ENCODE measurements around the gene ENG.

DNA sequence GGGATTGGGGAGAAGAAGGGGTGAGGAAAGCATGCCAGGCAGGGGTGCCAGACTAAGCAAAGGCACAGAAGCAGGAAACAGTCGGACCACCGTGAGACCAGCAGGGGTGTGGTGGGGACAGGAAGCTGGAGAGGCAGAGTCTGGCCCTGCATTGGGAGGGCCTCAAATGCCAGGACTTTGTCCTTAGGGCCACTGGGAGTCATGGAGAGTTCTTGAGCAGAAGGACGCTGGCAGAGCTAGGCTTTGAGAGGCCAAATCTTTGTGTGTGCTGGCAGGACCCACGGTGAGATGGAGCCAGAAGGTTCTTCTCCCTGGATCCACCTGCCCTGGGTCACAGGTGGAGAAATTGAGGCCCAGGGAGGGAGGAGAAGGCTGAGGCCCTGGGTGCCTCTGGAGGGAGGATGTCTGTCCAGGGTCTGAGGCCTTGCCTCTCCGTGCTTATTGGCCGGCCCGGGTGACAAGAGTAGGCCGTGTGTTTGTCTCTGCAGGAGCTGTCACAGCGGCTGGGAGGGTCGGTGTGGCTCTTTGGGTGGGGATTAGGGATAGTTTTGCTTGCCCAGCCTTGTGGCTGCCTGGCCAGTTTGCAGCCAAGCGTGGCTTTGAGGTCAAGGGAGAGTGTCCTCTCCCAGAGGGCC is 1.8 kb upstream of the ENG start:
- TF ChIP-seq POLR2A (IDR thresholded peaks at IDR 0.05) = no peak
- TF ChIP-seq, protein P1, sequence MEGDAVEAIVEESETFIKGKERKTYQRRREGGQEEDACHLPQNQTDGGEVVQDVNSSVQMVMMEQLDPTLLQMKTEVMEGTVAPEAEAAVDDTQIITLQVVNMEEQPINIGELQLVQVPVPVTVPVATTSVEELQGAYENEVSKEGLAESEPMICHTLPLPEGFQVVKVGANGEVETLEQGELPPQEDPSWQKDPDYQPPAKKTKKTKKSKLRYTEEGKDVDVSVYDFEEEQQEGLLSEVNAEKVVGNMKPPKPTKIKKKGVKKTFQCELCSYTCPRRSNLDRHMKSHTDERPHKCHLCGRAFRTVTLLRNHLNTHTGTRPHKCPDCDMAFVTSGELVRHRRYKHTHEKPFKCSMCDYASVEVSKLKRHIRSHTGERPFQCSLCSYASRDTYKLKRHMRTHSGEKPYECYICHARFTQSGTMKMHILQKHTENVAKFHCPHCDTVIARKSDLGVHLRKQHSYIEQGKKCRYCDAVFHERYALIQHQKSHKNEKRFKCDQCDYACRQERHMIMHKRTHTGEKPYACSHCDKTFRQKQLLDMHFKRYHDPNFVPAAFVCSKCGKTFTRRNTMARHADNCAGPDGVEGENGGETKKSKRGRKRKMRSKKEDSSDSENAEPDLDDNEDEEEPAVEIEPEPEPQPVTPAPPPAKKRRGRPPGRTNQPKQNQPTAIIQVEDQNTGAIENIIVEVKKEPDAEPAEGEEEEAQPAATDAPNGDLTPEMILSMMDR (IDR thresholded peaks at IDR 0.05) = no peak
